T47D (cell line): ENCODE results near the gene DTYMK.

ENCODE experiments used
- DNase-seq, 2 experiments: peaks; one replicate each; pipeline versions ENCODE4 v3.0.0 to v3.0.0-alpha.2; 2011 to 2012; ENCODE audit warnings: low read depth in 1 of 2, low spot score in 1 of 2
- JUND ChIP-seq: IDR thresholded peaks from 2 replicates; pipeline ENCODE4 v1.6.1; 2012; ENCODE audit warnings: low read depth
- in situ Hi-C: cut with HindIII; loops from 2 replicates; pipeline ENCODE4 v1.10.0; 2016; ENCODE audit warnings: low sequenced_read_pairs, low pct_unique_long_range_greater_than_20kb

Gene DTYMK

GRCh38 chr2:241645915-241646645, 40.5 kb downstream of the DTYMK start:
- in situ Hi-C loops = no loop called here
- no peak for DNase-seq
- no peak for TF ChIP-seq JUND

GRCh38 chr2:241645056-241645914, 41.3 kb downstream of the DTYMK start:
- in situ Hi-C loops = no loop called here
- DNase-seq = no peak
- TF ChIP-seq JUND = no peak

GRCh38 chr2:241641631-241642030, 45.0 kb downstream of the DTYMK start:
- TF ChIP-seq JUND = no peak

GRCh38 chr2:241640165-241640795, 46.3 kb downstream of the DTYMK start:
- in situ Hi-C loops = no loop called here
- no peak for DNase-seq
- TF ChIP-seq JUND = no peak

More at GRCh38 chr2:241641631-241642030, 45.0 kb downstream of the DTYMK start:
- in situ Hi-C loops = no loop called here
- DNase-seq = no peak

- in situ Hi-C loops = no loop called here
- DNase-seq = no peak
- no peak for TF ChIP-seq JUND
These were observed 47.2 kb downstream of the DTYMK start for GRCh38 chr2:241639385-241639784.

GRCh38 chr2:241638940-241639339, 47.7 kb downstream of the DTYMK start:
- no peak for DNase-seq
- in situ Hi-C loops = no loop called here
- no peak for TF ChIP-seq JUND

- DNase-seq = peak; percentile 6 to 38
- in situ Hi-C loops = no loop called here
- TF ChIP-seq JUND = no peak
These were observed 48.6 kb downstream of the DTYMK start for GRCh38 chr2:241637795-241638660.

DNA sequence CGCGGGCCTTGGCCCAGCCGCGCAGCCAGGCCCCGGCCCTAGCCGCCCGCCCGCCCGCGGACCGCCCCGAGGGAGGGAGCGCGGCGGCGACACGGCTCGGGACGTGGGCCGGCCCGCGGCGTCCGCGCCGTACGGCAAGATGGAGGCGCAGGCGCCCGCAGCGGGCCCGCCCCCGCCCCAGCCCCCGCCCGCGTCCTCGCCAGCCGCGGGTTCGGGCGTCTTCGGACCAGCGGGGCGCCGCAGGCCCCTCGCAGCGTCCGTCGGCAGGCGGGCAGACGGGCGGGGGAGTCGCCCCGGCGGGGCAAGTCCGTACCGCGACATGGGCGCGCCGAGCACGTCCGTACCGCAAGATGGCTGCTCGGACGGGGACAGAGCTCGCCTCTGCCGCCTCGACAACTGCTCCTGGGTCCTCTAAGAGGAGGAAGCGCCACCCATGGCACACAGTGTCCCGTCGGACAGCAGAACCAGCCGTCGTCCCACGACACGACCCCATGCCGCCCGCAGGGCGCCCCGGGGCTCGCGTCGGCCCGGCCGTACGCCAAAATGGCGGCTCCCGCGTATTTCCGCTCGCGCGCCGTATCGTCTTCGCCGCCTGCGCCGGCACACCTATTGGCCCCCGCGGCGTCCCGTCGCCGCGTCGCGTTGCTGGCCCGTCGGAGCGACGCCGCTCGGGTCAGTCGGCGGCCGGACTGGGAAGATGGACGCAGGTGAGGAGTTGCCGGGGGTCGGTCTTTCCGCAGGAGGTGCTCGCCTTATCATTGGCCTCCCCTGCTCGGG, 49.4 kb downstream of the DTYMK start, which contains the start of the genes ATG4B and THAP4:
TSS of gene ATG4B (plus strand) at position 676 of the 777 bp plus-strand sequence. CDS start at position 698, 22 bp downstream.
TSS of gene THAP4 (minus strand) at position 141 of the 777 bp plus-strand sequence. CDS start 141 bp downstream, outside the sequence.
- TF ChIP-seq JUND = no peak

GRCh38 chr2:241636182-241637017, 50.2 kb downstream of the DTYMK start:
- in situ Hi-C loops = no loop called here
- peak; percentile 28 to 40 for DNase-seq
- no peak for TF ChIP-seq JUND

More for the DNA sequence above, 49.4 kb downstream of the DTYMK start, which contains the start of the genes ATG4B and THAP4:
- DNase-seq = peak; percentile 85 to 86
- in situ Hi-C loops = no loop called here

- no peak for TF ChIP-seq JUND
- in situ Hi-C loops = no loop called here
- no peak for DNase-seq
These were observed 50.9 kb downstream of the DTYMK start for GRCh38 chr2:241635756-241636155.
